NCI-H2227 treated with DMSO at 0.1 percent for 48 hours (cell line): Measurements from ENCODE around the gene ADARB2.

Experiments used
- DNase-seq: peaks from one replicate; lab custom pipeline; 2025; lab: John Stamatoyannopoulos, UW

ADARB2 gene

DNA sequence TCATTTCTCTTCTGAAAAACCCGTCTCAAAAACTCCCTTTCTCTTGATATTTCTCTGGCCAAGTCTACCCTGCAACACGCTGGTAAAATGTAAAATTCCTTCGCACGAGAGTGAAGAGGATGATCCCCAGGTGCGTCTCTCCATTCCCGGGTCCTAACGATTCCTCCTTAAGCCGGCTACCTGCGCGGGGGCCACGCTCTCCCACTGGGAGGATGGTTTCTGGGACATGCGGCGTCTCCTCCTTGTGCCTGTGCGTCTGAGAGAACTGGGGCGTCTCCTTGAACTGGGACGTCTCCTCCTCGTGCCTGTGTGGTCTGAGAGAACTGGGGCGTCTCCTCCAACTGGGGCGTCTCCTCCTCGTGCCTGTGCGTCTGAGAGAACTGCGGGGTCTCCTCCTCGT lies 531.2 kb downstream of the ADARB2 start:
- DNase-seq: no peak

DNA sequence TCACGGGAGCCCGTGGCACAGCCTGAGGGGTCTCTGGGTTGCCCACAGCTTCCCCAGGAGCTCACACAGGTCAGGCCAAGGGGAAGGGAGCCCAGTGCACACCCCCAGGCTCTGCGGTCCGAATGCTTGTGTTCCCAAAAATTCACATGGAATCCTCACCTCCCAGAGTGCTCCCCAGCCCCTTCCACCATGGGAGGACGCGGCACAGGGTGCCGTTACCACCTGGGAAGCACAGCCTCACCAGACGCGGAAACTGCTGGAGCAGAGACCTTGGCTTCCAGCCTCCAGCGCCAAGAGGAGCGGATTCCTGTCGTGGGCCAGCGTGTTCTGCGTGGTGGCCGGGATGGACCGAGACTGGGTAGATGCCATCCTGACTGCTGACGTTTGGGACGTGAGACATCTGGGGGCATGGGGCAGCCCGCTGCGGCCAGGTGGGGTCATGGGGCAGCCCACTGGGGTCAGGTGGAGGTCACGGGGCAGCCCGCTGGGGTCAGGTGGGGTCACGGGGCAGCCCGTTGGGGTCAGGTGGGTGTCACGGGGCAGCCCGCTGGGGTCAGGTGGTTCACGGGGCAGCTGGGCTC lies 531.8 kb downstream of the ADARB2 start:
- no peak for DNase-seq

DNA sequence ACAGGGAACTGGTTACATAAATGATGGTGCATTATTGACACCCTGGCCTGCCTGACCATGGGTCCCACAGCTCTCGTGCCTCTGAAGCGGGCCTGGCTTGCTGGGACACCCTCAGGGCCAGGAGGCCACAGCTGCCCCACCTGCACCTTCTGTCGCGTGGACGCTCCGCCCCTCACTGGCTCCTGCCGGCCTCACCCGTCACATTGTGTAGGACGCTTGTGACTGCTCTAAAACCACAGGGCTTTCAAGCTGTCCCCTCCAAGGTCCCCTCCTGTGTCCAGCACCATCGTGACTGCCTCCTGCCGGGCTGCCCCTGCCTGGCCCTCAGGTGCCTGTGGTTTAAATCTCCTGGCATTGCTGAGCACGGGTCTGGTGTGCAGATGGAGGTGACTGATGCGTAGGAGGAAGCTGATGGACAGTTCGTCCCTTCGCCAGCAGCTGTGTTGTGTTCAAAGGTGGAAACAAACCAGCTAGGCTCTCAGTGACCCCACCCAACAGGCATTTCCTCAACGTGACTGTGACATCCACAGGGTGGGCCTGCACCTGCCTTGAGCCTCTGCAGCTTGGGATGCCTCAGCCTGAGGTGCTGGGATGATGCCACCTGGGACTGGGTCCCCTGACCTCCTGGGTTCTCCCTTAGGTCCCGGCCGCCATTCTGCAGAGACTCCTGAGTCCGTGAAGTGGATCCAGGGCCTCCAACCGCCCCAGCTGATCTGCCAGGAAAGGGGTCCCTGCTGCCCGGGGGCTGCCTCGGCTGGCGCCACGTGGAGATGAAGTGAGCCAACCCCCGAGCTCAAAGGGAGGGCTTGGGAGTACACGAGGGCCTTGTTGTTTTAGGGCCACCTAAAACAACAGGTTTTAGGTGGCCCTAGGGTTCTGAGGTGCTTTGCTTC lies 532.6 kb downstream of the ADARB2 start:
- DNase-seq: no peak

DNA sequence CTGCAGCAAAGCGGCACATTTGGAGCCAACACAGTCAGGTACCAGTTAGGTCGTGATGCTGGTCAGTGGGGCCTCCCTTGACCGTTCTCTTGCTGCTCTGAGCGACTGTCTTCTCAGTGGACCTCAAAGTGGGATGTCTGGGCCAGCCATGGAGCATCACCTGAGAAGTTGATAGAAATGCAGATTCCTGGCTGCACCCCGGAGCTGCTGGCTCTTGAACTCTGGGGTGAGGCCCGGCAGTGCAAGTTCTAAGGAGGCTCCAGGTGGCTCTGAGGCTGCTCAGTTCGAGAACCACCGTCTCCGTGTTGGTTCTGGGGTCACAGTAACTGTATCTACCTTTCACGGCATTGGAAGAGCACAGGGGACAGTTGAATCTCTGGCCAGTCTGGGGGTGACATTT lies 533.6 kb downstream of the ADARB2 start:
- no peak for DNase-seq

DNA sequence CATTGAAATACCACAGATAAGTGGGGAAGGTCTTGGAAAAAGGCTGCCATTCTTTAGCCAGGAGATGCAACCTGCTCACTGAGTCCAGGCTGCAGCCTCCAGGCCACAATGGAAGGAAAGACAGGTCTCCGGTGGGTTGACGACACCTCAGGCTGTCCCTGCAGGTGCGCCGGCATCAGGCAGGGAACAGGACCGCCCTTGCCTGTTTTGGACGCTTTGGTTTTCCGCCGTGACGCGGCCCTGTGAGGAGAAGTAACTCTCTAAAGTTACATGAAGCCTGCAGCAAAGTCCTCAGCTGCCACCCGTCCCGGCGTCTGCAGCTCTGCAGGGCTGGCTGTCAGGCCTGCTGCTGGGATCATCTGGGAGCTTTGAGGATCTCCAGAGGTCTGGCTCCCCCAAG lies 534.1 kb downstream of the ADARB2 start:
- DNase-seq: no peak

DNA sequence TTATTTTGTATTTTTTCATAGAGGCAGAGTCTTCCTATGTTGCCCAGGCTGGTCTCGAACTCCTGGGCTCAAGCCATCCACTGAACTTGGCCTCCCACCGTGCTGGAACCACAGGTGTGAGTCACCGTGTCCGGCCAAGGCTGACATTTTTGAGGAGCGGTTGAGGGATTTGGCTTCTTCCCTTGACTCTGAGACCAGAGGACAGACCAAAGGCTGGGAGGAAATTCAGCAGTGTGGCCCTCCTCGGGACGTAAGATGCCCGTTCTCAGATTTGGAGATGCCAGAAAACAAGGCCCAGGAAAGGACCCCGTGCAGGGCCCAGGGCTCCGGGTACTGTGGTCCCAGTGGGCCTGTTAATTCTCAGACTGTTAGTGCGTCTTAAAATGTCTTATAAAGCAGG lies 535.0 kb downstream of the ADARB2 start:
- DNase-seq: no peak

DNA sequence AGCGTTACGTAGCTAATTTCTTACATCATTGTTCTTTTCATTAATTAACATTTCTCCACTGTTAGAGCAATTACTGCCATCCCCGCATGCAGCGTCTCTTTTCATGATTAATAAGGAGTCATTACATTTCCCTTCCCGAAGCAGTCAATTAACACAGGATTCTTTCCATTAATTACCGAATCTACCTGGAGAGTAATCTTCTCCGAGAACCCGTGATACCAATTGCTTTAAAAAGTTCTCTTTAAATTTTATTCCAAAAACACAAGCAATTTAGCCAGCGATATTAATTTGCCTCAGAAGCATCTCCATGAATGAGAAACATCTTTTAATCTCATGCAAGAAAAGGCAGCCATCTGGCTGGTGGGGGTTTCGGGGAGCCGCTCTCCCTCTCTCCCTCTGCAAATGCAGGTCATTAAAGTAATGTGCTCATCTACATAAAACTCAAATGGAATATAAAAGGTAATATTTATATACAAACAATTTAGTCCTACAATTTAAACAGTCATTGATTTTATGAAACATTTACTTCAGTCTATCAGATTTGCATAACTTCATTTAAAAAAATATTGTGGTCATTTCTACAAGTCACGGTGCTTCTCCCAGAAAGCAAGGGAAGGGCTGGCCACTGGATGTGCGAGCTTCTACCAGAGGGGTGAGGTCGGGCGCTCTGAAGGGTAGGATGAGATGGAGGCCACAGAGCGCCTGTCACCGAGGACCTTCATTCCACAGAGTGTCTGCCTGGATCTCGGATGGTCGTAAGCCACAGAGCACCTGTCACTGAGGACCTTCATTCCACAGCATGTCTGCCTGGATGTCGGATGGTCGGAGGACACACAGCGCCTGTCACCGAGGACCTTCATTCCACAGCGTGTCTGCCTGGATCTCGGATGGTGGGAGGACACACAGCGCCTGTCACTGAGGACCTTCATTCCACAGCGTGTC lies 536.2 kb downstream of the ADARB2 start:
- no peak for DNase-seq

DNA sequence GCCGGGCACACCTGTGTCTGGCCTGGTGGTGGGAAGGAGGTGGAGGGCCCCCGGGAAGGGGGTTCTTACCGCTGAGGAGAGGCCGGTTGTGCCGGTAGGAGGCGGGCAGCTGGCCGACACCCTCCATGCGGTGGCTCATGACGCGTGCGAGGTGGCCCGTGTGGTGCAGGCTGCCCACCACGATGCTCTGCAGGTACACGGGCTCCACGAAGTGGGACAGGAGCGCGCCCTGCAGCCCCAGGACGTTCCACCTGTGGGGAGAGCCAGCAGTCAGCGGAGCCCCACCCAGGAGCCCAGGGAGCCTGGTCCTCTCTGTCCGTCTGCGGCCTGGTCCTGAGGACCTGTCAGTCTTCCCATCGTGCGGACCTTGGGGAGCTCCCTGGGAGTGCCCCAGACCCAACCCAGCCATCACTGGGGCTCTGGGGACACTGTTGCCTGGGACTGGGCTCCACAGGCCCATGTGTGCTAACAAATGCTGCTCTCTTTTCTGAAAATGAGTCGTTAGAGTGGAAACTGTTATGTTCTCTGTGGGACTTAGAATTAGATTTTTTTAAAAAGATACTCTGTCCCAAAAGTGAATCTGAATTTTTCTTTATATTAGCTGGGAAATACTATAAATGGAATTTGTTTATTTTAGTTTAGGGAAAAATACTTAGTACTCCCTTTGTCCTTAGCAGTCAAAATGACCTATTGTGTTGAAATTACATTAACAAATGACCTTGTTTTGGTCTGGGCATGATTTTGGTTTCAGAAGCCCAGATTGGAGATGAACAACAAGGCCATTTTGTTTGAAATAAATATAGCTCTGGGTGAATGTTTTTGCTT lies 537.2 kb downstream of the ADARB2 start:
- no peak for DNase-seq

DNA sequence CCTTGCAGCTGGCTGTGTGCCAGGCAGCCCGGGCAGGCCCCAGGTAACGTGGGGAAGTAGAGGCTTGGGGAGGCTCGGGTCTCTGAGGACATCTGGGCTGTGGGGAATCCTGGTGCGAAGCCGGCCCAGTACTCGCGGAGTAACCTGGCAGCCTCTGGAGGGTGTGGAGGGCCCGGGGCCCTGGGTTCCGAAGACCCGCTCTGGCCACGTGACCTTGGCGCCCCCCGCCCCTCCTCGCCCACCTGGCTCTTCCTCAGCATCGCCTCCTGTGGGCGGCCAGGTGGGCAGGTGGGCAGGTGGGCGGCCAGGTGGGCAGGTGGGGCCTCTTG lies 538.0 kb downstream of the ADARB2 start:
- no peak for DNase-seq

DNA sequence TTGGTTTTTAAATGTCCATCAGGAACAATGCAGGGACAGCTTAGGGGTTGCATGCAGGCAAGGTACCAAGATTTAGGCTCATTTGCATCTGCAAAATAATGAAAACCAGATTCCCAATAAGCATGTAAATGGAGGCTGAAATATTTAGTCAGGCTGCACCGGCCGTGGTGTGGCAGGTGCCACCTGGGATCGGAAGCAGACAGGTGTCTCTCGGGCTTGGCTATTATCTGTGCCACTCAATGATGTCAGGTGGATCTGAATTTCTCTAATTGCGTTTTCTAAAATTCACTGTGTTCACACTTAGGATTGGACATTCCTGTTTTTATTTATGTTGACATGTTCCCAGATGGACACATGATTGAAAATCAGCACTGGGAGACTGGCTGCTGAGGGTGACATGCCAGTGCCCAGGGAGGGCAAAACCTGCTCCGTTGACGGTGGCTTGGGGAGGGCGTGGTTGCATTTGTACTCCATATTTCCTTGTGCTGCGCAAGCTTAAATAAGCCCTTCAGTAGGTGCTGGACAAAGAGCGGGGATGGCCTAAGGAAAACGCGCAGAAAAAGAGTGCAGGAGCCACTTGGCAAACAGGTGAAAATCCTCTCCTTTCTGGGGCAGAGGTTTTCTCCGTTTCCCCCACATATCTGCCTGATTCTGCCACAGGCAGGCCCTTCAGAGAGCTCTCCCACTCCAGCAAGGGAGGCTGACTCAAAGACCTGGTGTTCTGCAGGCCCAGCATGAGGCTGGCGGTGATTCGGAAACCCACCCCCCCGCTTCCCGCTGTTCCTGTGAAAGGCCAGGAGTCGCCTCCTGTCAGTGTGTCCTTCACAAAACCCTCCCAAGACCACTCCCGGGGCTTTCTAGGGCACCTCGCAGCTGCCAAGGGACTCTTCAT lies 538.6 kb downstream of the ADARB2 start:
- DNase-seq: peak; percentile 0

DNA sequence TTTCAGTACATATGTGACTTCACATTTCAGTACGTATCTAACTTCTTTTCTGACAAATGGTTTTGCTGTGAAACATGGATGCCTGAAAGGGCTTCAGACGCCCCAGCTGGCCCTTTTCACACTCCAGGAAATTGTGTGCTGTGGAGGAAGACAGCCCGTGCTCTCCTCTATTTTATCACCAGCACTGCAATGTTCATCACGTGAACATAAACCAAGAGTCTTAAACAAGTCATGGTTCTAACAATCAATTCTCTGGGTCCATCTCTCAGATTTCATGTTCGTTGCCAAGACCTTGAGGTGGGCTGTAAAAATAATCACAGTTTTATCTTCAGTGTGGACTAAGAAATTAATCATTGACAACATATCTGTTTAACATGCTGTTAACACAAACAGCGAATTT lies 539.9 kb downstream of the ADARB2 start:
- no peak for DNase-seq

DNA sequence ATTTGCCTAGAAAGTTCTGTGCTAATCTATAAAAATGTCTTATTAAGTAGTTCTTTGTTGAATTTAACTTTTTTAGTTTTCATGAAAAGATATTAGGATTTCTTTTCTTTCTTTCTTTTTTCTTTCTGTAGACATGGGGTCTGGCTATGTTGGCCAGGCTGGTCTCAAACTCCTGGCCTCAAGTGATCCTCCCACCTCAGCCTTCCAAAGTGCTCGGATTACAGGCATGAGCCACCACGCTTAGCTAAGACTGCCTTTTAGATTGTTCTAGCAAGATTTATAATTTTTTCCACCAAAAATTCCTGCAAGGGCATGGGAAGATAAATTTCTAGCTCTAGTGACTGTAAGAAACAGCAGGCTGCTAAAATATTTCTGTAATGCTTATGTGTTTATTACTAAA lies 540.7 kb downstream of the ADARB2 start:
- DNase-seq: no peak

DNA sequence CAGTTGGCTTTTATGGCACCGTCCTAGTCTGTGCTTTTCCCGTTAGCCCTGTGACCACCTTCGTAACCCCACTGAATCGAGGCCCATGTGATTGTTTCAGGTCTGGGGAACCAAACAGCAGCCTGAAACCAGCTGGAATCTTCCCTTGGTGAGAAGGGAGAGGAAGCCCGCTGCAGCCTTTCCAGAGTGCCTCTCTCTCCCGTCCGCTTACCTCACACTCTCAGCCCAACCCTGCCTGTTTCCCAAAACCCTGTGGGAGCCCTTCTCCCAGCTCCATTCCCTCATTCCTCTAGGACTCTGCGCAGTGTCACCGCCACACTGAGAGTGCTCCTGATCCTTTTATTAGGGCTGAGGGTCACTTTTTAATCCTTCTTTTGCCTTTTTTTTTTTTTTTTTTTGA lies 541.5 kb downstream of the ADARB2 start:
- no peak for DNase-seq

DNA sequence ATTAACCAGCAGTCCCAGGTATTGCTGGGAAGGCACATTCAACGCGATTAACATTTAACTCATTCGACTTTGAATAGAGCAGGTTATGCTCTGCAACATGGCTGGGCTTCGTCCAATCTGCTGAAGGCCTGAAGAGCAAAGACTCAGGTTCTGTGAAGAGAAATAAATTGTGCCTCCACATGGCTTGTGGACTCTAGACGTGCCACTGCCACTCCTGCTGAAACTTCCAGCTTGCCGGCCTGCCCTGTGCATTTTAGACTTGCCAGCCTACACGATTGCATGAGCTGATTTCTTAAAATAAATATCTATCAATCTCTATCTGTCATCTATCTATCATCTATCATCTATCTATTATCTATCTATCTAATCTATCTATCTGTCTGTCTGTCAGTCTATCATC lies 543.2 kb downstream of the ADARB2 start:
- DNase-seq: no peak

DNA sequence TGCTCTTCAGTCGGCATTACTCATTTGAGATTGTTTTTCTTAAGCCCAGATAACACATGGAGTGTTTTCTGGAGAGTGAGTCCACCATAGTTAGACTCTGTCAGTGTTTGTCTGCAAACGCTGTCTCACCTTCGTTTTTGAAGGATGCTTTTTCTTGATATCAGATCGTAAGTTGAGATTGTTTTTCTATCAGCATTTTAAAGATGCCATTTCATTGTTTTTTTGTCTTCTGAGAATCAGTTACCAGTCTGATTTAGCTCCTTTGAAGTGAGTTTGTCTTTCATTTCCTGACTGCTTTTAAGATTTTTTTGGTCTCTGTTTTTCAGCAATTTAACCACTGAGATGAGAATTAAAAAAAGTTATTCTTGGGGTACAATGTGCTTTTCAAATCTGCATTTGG lies 543.8 kb downstream of the ADARB2 start:
- DNase-seq: no peak

DNA sequence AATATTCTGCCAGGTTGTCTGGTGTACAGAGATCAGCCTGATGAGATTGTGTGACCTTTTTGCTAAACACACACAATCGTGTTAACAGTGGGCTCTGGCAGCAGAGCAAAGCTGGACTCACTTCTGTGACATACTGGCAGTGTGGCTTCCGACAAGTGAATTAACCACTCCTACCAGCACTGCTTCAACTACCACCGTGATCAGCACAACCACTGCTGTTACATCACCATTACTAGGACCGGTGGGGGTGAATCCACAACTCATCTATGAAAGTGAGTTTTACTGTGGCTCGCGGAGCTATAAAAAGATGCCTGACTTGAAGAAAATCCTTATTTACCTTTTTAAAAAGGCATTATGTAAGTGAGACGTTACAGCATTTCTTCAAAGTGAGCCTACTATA lies 545.6 kb downstream of the ADARB2 start:
- no peak for DNase-seq

DNA sequence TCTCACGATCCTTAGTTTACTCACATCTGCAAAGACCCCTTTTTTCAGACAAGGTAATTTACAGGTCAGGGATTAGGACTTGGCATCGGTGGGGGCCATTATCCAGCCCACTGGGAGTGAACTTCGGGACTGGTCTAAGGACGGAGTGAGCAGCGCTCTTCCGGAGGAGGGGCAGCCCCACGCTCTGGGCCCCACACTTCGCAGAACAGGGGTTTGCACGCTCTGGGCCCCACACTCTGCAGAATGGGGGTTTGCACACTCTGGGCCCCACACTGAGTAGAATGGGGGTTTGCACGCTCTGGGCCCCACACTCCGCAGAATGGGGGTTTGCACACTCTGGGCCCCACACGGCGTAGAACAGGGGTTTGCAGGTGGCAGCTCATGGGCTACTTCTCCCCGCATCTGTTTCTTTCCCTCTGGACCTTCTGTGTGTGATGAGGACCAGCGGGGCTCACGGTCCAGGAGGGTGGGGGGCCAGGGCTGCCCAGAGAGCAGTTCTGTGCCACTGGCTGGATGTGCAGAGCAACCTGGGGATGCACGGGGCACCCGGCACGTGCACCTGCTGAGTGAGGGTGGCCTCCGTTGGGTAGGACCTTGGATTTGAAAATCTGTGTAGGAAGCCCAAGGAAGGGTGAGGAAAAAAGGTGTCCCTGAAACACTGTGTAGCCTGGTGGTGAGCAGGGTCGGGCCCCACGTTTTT lies 546.4 kb downstream of the ADARB2 start:
- DNase-seq: no peak

DNA sequence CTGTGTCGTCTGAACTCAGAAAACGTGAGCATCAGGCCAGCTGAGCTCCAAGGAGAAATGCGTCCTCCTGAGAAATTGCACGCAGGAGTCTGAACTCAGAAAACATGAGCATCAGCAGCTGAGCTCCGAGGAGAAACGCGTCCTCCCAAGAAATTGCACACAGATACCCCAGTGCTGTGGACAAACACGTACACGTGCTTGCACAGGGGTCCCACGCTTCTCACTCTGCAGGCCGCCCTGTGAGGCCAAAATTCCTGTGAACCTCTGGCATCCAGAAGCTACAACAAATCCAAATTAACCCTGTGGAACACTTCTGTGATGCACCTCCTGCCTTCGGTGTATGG lies 547.3 kb downstream of the ADARB2 start:
- no peak for DNase-seq

DNA sequence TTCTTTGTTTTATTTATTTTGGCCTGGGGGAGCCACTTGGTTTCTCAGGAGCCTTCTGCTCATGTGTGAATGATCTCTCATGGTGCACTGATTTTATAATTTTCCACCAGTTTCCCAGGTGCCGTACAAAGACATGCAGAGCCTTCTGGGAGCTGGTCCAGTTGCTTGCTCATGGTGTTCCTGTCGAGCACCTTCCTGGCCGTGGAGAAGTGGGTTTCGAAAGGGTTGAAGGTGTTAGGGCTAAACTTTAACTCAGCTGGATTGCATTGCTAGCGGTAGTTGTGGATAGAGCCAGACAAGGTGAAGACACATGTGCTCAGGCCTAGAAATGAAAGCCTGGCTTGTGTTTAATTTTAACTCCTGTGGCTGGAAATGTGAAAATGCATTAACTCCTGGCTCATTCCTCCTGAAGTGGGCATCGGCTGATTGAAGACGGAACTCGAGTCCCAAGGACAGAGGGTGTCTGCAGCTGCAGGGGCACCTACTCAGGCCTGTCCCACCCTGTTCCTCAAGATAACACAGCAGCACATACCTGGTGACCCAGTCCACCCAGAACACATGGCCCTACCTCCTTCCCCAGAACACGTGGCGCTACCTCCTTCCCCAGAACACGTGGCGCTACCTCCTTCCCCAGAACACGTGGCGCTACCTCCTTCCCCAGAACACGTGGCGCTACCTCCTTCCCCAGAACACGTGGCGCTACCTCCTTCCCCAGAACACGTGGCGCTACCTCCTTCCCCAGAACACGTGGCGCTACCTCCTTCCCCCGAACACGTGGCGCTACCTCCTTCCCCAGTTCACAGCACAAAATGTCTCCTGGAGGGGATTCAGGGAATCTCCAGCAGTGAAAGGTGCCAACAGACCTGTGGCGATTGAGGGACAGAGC lies 547.9 kb downstream of the ADARB2 start:
- no peak for DNase-seq
